Measurements from ENCODE around the gene THSD7B.
"Not testable (repeated sequence)": the region's sequence is repeated elsewhere in the genome, so short reads cannot be mapped to it uniquely, and the experiment has no call there.

Gene THSD7B

DNA sequence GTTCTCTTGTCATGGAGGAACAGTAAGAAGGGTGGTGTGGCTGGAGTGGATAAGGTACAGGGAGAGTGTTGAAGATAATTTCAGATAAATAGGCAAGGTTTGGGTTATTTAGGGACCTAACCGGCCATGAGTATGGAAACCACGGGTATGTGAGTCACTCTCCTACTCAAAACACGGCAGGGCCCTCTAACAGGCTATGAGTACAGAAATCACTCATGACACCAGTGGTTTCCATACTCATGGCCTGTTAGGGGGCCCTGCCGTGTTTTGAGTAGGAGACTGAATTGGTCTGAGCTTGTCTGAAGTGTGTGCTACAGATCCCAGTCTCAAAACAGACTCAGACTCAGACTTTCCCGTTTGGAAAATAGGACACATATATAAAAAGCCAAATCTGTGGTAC is 770.6 kb downstream of the THSD7B start:
- no peak overlapping the region for H3K27ac ChIP-seq (ENCODE audit: low read depth, low read length)
- H3K4me3 ChIP-seq (ENCODE audit: low read depth in 1 of 5, low read length in 5 of 5), result no peak overlapping the region
- no peaks in the 10 kb centered on the region for H3K36me3 ChIP-seq (ENCODE audit: control insufficient read depth in 5 of 5, insufficient read depth in 5 of 5, low read length in 5 of 5)
- no peaks in the 10 kb centered on the region for H3K9me3 ChIP-seq (ENCODE audit: control insufficient read depth in 5 of 5, low read length in 5 of 5)
- H3K27me3 ChIP-seq (ENCODE audit: control insufficient read depth in 5 of 5, insufficient read depth in 4 of 5, low read length in 5 of 5), result no peaks in the 10 kb centered on the region
- no peaks in the 10 kb centered on the region for H3K4me1 ChIP-seq (ENCODE audit: control insufficient read depth in 5 of 5, insufficient read depth in 5 of 5, low read length in 5 of 5)
- no peak overlapping the region for H3K9ac ChIP-seq (ENCODE audit: low read length in 5 of 5)

DNA sequence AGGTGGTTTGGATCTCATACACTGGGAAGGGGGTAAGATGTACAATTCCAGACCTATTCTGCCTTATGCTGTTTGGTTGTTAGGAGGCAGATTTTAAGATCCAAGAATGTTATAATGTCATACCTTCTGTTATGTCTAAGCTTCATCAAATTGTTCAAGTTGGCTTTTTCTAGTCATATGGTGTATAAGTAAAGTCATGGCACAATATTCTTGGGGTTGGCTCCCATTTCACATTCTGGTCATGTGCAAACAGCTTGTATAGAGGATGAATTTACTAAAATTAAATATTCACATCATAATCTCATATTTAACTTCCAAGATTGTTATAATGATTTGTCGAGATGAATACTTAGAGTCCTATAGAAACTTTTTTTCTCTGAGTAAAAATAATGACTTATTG is 774.0 kb downstream of the THSD7B start:
- Histone ChIP-seq H3K9ac (ENCODE audit: low read length in 5 of 5) (no peak overlapping the region), H3K36me3 (ENCODE audit: control insufficient read depth in 5 of 5, insufficient read depth in 5 of 5, low read length in 5 of 5) (no peaks in the 10 kb centered on the region), H3K27me3 (ENCODE audit: control insufficient read depth in 5 of 5, insufficient read depth in 4 of 5, low read length in 5 of 5) (no peaks in the 10 kb centered on the region), H3K27ac (ENCODE audit: low read depth, low read length) (no peak overlapping the region), H3K4me3 (ENCODE audit: low read depth in 1 of 5, low read length in 5 of 5) (no peak overlapping the region), H3K4me1 (ENCODE audit: control insufficient read depth in 5 of 5, insufficient read depth in 5 of 5, low read length in 5 of 5) (no peaks in the 10 kb centered on the region), H3K9me3 (ENCODE audit: control insufficient read depth in 5 of 5, low read length in 5 of 5) (no peaks in the 10 kb centered on the region)

DNA sequence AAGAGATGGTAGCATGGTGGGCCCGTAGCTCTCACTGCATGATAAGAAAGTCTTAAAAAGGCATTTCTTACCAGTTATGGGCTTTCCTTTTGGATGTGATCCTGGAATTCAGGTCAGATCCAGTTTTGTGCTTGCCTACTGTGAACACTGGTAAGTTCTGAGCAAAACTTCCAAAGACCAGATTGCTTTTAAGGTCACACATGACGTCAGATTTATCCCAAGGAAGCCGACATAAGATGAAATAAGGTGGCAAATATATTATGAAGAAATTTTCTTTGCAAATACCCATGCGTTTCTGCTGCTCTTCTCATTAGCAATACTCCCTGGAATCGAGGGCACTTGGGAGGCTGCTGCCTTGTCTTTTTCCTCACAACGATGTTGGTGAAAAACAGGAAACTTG is 782.5 kb downstream of the THSD7B start:
- no peak overlapping the region for H3K4me3 ChIP-seq (ENCODE audit: low read depth in 1 of 5, low read length in 5 of 5)
- H3K27ac ChIP-seq (ENCODE audit: low read depth, low read length), result no peak overlapping the region
- H3K9me3 ChIP-seq (ENCODE audit: control insufficient read depth in 5 of 5, low read length in 5 of 5), result no peaks in the 10 kb centered on the region
- no peak overlapping the region for H3K9ac ChIP-seq (ENCODE audit: low read length in 5 of 5)
- no peaks in the 10 kb centered on the region for H3K27me3 ChIP-seq (ENCODE audit: control insufficient read depth in 5 of 5, insufficient read depth in 4 of 5, low read length in 5 of 5)
- no peaks in the 10 kb centered on the region for H3K36me3 ChIP-seq (ENCODE audit: control insufficient read depth in 5 of 5, insufficient read depth in 5 of 5, low read length in 5 of 5)
- H3K4me1 ChIP-seq (ENCODE audit: control insufficient read depth in 5 of 5, insufficient read depth in 5 of 5, low read length in 5 of 5), result no peaks in the 10 kb centered on the region

DNA sequence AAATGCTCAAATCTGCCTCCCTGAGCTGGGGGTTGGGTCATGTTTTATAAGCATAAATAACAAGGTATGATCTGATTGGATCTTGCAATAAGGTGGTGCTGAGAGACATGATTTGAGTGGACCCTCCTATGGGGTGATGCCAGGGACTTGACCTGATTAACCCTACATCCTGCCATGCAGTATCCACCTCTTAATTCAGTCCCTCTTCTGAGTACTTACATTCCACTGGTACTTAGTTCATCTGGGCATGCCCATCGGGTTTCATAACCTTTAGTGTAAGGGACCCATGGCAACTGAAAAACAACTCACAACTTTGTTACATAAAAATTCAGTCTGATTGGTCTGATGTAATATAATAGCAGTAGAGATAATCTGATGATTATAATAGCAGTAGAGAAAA is 801.0 kb downstream of the THSD7B start:
- Histone ChIP-seq H3K9ac (ENCODE audit: low read length in 5 of 5) (no peak overlapping the region), H3K27me3 (ENCODE audit: control insufficient read depth in 5 of 5, insufficient read depth in 4 of 5, low read length in 5 of 5) (no peaks in the 10 kb centered on the region), H3K4me1 (ENCODE audit: control insufficient read depth in 5 of 5, insufficient read depth in 5 of 5, low read length in 5 of 5) (peaks cover 0 to 6% (median 0%) of the 10 kb centered on the region in 5 donors), H3K9me3 (ENCODE audit: control insufficient read depth in 5 of 5, low read length in 5 of 5) (peaks cover 0 to 7% (median 3%) of the 10 kb centered on the region in 5 donors), H3K27ac (ENCODE audit: low read depth, low read length) (no peak overlapping the region), H3K4me3 (ENCODE audit: low read depth in 1 of 5, low read length in 5 of 5) (no peak overlapping the region), H3K36me3 (ENCODE audit: control insufficient read depth in 5 of 5, insufficient read depth in 5 of 5, low read length in 5 of 5) (peaks cover 0 to 6% (median 0%) of the 10 kb centered on the region in 5 donors)

DNA sequence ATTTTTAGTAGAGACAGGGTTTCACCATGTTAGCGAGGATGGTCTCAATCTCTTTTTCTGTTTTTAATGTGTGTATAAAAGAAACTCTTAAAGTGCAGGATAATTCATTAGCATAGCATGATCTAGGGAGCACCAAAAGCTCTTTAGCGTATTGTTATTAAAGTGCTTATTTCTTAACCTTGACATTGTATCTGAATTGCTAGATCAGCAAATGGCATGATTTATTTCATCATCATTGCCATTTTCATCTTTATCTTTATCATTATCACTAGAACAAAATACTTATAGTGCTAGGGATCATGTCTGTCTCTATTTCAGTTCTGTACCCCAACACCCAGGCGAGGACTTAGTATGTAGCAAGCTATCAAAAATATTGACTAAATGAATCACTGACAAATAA is 805.1 kb downstream of the THSD7B start:
- H3K27ac ChIP-seq (ENCODE audit: low read depth, low read length), result no peak overlapping the region
- H3K27me3 ChIP-seq (ENCODE audit: control insufficient read depth in 5 of 5, insufficient read depth in 4 of 5, low read length in 5 of 5), result no peaks in the 10 kb centered on the region
- H3K9me3 ChIP-seq (ENCODE audit: control insufficient read depth in 5 of 5, low read length in 5 of 5), result no peaks in the 10 kb centered on the region
- H3K9ac ChIP-seq (ENCODE audit: low read length in 5 of 5), result no peak overlapping the region
- no peak overlapping the region for H3K4me3 ChIP-seq (ENCODE audit: low read depth in 1 of 5, low read length in 5 of 5)
- peaks cover 0 to 6% (median 0%) of the 10 kb centered on the region in 5 donors for H3K4me1 ChIP-seq (ENCODE audit: control insufficient read depth in 5 of 5, insufficient read depth in 5 of 5, low read length in 5 of 5)
- H3K36me3 ChIP-seq (ENCODE audit: control insufficient read depth in 5 of 5, insufficient read depth in 5 of 5, low read length in 5 of 5), result no peaks in the 10 kb centered on the region

DNA sequence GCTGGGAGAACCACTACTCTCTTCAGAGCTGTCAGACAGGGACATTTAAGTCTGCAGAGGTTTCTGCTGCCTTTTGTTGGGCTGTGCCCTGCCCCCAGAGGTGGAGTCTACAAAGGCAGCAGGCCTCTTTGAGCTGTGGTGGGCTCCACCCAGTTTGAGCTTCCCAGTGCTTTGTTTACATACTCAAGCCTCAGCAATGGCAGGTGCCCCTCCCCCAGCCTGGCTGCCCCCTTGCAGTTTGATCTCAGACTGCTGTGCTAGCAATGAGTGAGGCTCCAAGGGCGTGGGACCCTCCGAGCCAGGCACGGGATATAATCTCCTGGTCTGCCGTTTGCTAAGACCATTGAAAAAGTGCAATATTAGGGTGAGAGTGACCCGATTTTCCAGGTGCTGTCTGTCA is 822.5 kb downstream of the THSD7B start:
- H3K9ac ChIP-seq (ENCODE audit: low read length in 5 of 5); H3K27ac ChIP-seq (ENCODE audit: low read depth, low read length); H3K9me3 ChIP-seq (ENCODE audit: control insufficient read depth in 5 of 5, low read length in 5 of 5); H3K4me3 ChIP-seq (ENCODE audit: low read depth in 1 of 5, low read length in 5 of 5); H3K27me3 ChIP-seq (ENCODE audit: control insufficient read depth in 5 of 5, insufficient read depth in 4 of 5, low read length in 5 of 5); H3K4me1 ChIP-seq (ENCODE audit: control insufficient read depth in 5 of 5, insufficient read depth in 5 of 5, low read length in 5 of 5); H3K36me3 ChIP-seq (ENCODE audit: control insufficient read depth in 5 of 5, insufficient read depth in 5 of 5, low read length in 5 of 5): not testable (repeated sequence)

DNA sequence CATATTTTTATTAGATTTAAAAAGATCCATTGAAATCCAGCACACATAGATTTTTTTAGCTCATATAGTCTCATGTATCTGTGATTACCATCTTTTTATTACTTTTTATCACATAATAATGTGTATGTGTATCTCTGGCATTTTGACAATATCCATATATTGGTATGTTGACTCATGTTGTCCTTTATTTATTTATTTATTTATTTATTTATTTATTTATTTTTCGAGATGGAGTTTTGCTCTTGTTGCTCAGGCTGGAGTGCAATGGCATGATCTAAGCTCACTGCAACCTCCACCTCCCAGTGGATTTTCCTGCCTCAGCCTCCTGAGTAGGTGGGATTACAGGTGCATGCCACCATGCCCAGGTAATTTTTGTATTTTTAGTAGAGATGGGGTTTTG is 823.2 kb downstream of the THSD7B start:
- not testable (repeated sequence) for H3K9me3 ChIP-seq (ENCODE audit: control insufficient read depth in 5 of 5, low read length in 5 of 5)

DNA sequence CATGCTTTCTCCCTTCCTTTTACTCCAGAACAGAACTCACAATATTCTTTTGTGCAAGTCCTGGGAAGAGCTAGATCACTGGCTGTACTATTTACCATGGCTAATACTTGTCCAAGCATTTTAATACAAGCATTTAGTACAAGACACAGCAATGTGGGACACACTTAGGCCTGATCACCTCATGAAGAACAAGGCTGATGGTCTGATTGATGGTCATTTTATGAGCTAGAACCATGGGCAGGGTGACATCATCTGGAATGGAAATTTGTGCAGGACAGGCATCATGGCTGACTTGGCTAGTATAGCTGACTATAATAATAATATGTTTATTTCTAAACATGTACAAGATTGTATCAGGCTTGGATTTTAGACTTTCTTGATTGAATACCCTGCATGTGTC is 824.8 kb downstream of the THSD7B start:
- H3K9me3 ChIP-seq (ENCODE audit: control insufficient read depth in 5 of 5, low read length in 5 of 5), result peaks cover 0 to 6% (median 0%) of the 10 kb centered on the region in 5 donors
- H3K27me3 ChIP-seq (ENCODE audit: control insufficient read depth in 5 of 5, insufficient read depth in 4 of 5, low read length in 5 of 5), result no peaks in the 10 kb centered on the region
- H3K27ac ChIP-seq (ENCODE audit: low read depth, low read length), result no peak overlapping the region
- no peaks in the 10 kb centered on the region for H3K4me1 ChIP-seq (ENCODE audit: control insufficient read depth in 5 of 5, insufficient read depth in 5 of 5, low read length in 5 of 5)
- no peak overlapping the region for H3K4me3 ChIP-seq (ENCODE audit: low read depth in 1 of 5, low read length in 5 of 5)
- no peaks in the 10 kb centered on the region for H3K36me3 ChIP-seq (ENCODE audit: control insufficient read depth in 5 of 5, insufficient read depth in 5 of 5, low read length in 5 of 5)
- H3K9ac ChIP-seq (ENCODE audit: low read length in 5 of 5), result no peak overlapping the region

More for the DNA sequence above, 823.2 kb downstream of the THSD7B start:
- H3K4me1 ChIP-seq (ENCODE audit: control insufficient read depth in 5 of 5, insufficient read depth in 5 of 5, low read length in 5 of 5); H3K27ac ChIP-seq (ENCODE audit: low read depth, low read length); H3K4me3 ChIP-seq (ENCODE audit: low read depth in 1 of 5, low read length in 5 of 5); H3K36me3 ChIP-seq (ENCODE audit: control insufficient read depth in 5 of 5, insufficient read depth in 5 of 5, low read length in 5 of 5); H3K9ac ChIP-seq (ENCODE audit: low read length in 5 of 5); H3K27me3 ChIP-seq (ENCODE audit: control insufficient read depth in 5 of 5, insufficient read depth in 4 of 5, low read length in 5 of 5): not testable (repeated sequence)

DNA sequence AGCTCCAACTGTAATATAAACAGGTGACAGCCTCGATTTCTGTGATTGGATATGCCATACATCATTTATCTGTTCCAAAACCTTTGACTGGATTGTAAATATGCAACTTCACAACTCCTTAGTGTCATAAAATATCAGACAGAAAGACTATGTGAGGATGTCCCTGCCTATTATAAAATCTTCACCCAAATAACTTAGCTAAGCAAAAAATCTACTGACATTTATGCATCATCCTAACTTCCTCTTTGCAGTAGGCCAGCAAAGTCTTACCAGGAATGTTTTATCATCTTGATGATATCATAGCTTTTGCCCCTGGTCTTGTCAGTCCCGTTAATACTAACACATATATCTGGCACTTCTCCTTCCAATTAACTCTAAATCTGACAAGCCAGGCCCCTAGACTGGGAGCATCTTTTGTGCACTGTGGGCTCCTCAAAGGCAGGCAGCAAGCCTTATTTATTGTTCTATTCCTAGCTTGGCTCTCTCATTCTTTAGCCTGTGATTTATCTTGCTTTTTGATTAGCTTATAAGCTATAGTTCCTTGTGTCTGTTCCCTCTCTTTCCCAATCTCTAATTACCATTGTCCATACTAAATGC is 842.5 kb downstream of the THSD7B start:
- H3K36me3 ChIP-seq (ENCODE audit: control insufficient read depth in 5 of 5, insufficient read depth in 5 of 5, low read length in 5 of 5), result no peaks in the 10 kb centered on the region
- no peak overlapping the region for H3K9ac ChIP-seq (ENCODE audit: low read length in 5 of 5)
- H3K27ac ChIP-seq (ENCODE audit: low read depth, low read length), result no peak overlapping the region
- H3K4me3 ChIP-seq (ENCODE audit: low read depth in 1 of 5, low read length in 5 of 5), result no peak overlapping the region
- H3K4me1 ChIP-seq (ENCODE audit: control insufficient read depth in 5 of 5, insufficient read depth in 5 of 5, low read length in 5 of 5), result no peaks in the 10 kb centered on the region
- no peaks in the 10 kb centered on the region for H3K27me3 ChIP-seq (ENCODE audit: control insufficient read depth in 5 of 5, insufficient read depth in 4 of 5, low read length in 5 of 5)
- H3K9me3 ChIP-seq (ENCODE audit: control insufficient read depth in 5 of 5, low read length in 5 of 5), result no peaks in the 10 kb centered on the region

DNA sequence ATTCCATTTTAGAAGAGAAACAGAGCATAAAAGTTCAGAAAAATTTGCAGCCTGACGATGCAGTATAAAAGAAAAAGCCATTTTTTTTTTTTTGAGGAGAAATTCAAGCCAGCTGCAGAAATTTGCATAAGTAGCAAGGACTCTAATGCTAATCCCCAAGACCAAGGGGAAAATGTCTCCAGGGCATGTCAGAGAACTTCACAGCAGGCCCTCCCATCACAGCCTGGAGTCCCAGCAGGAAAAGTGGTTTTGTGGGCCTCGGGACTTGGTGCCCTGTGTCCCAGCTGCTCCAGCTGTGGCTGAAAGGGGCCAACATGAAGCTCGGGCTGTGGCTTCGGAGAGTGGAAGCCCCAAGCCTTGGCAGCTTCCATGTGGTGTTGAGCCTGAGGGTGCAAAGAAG is 873.6 kb downstream of the THSD7B start:
- no peak overlapping the region for H3K27ac ChIP-seq (ENCODE audit: low read depth, low read length)
- H3K4me1 ChIP-seq (ENCODE audit: control insufficient read depth in 5 of 5, insufficient read depth in 5 of 5, low read length in 5 of 5), result no peaks in the 10 kb centered on the region
- no peaks in the 10 kb centered on the region for H3K36me3 ChIP-seq (ENCODE audit: control insufficient read depth in 5 of 5, insufficient read depth in 5 of 5, low read length in 5 of 5)
- H3K27me3 ChIP-seq (ENCODE audit: control insufficient read depth in 5 of 5, insufficient read depth in 4 of 5, low read length in 5 of 5), result no peaks in the 10 kb centered on the region
- H3K4me3 ChIP-seq (ENCODE audit: low read depth in 1 of 5, low read length in 5 of 5), result no peak overlapping the region
- no peaks in the 10 kb centered on the region for H3K9me3 ChIP-seq (ENCODE audit: control insufficient read depth in 5 of 5, low read length in 5 of 5)
- no peak overlapping the region for H3K9ac ChIP-seq (ENCODE audit: low read length in 5 of 5)

DNA sequence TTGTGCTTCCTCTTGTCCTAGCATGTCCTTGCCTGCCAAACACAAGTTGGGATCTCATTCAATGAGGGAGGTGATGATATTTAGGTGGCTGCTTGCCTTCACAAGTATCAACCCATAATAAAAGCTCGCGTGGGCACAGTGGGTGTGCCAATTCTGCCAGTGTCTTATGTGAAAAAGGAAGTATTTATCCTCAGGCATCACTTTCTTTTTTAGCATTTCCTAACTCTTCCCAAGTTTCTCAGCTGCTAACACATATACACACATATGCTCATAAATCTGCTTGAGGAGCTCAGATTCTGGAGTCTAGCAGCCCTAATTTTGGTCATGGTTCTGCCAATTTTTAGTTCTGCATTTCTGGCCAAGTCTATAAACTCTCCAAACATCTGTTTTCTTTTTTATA is 879.4 kb downstream of the THSD7B start:
- no peaks in the 10 kb centered on the region for H3K4me1 ChIP-seq (ENCODE audit: control insufficient read depth in 5 of 5, insufficient read depth in 5 of 5, low read length in 5 of 5)
- no peaks in the 10 kb centered on the region for H3K9me3 ChIP-seq (ENCODE audit: control insufficient read depth in 5 of 5, low read length in 5 of 5)
- no peaks in the 10 kb centered on the region for H3K27me3 ChIP-seq (ENCODE audit: control insufficient read depth in 5 of 5, insufficient read depth in 4 of 5, low read length in 5 of 5)
- H3K4me3 ChIP-seq (ENCODE audit: low read depth in 1 of 5, low read length in 5 of 5), result no peak overlapping the region
- no peak overlapping the region for H3K27ac ChIP-seq (ENCODE audit: low read depth, low read length)
- no peaks in the 10 kb centered on the region for H3K36me3 ChIP-seq (ENCODE audit: control insufficient read depth in 5 of 5, insufficient read depth in 5 of 5, low read length in 5 of 5)
- H3K9ac ChIP-seq (ENCODE audit: low read length in 5 of 5), result no peak overlapping the region
